ENCODE data around the gene EEFSEC.

EEFSEC gene

DNA sequence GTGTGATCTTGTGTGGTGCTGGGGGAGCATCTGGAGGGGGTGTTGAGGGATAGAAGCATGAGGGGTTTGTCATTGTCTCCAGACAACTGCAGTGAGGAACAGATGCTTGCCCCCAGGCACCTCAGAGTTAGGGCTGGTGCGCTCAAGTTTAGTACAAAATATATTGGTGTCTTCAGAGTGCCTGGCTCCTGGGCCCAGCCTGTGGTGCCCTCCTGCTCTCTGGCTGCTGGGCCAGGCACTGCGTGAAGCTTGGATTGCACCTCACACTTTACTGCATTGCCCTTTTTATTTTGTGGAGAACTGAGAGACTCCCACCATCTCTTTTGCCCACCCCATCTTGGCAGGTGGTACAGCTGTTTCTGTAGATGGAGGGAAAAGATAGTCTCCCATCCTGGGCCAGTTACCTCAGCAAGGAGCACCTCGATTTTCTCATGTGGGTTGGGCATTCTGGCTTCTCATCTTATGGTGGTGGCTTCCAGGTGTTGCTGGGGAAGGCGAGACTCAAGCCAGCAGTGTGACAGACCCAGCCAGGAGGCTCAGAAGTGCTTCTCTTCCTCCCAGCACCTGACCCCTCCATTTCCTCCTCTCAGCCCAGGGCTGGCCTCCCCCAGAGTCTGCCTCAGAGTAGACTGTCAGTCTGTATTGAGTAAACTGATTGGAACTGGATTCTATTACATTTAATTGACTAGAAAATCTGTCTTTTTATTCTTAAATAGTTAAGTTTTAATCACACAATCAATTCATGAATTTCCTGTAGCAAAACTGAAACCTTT is 173.0 kb downstream of the EEFSEC start:
- DNase-seq (ENCODE audit: low read depth): no peak
- TF ChIP-seq, protein P1, sequence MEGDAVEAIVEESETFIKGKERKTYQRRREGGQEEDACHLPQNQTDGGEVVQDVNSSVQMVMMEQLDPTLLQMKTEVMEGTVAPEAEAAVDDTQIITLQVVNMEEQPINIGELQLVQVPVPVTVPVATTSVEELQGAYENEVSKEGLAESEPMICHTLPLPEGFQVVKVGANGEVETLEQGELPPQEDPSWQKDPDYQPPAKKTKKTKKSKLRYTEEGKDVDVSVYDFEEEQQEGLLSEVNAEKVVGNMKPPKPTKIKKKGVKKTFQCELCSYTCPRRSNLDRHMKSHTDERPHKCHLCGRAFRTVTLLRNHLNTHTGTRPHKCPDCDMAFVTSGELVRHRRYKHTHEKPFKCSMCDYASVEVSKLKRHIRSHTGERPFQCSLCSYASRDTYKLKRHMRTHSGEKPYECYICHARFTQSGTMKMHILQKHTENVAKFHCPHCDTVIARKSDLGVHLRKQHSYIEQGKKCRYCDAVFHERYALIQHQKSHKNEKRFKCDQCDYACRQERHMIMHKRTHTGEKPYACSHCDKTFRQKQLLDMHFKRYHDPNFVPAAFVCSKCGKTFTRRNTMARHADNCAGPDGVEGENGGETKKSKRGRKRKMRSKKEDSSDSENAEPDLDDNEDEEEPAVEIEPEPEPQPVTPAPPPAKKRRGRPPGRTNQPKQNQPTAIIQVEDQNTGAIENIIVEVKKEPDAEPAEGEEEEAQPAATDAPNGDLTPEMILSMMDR (conservative IDR thresholded peaks at IDR 0.05; ENCODE audit: low read depth, low read length): no peak

GRCh38 chr3:128327606-128328031 is 174.3 kb downstream of the EEFSEC start:
- TF ChIP-seq, protein P1 (conservative IDR thresholded peaks at IDR 0.05; ENCODE audit: low read depth, low read length): no peak
- DNase-seq (ENCODE audit: low read depth): no peak

More for the DNA sequence above, 173.0 kb downstream of the EEFSEC start:
- no peak overlapping the region for H3K4me3 ChIP-seq (ENCODE audit: low read length)

DNA sequence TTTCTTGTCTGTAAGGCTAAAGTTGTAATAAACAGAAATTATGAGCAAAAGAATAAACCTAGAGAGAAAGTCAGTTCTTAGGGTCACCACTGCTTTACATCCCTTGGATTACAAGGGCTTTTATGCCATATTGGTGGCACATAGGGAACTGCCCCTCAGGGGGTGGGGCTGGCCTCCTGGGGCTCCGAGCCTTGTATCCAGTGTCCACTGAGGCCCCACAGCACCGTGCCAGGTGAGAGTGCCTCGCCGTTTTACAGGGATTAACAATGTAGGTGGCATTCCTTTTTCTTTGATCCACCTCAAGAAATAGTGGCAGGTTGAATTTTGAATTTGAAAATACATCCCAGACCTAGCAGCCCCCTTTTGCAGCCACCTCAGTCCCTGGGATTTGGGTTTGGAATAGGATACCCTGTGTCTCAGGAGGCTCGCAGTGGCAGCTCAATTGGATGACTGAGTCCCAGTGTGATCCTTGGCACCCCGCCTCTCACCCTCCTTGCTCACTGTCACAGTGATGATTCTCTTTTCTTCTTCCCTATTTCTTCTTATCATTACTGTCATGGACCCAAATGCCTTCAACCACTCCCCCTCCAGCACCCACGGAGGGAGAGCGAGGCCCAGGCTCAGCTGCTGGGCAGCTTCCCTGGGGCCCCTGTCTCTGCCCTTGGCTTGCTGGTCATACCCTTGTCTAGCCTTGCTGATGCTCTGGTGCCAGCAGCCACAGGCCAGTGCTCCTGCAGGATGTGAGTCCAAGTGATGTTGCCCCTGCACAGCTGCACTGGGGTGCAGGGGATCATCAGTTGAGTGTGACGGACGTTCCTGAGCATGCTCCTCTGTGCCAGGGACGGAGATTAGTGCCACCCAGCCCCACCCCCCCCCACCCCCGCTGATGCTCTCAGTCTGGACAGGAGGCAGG is 175.5 kb downstream of the EEFSEC start:
- no peak for DNase-seq (ENCODE audit: low read depth)
- TF ChIP-seq, protein P1 (conservative IDR thresholded peaks at IDR 0.05; ENCODE audit: low read depth, low read length): no peak
- no peak overlapping the region for H3K4me3 ChIP-seq (ENCODE audit: low read length)

More at GRCh38 chr3:128327606-128328031, 174.3 kb downstream of the EEFSEC start:
- H3K4me3 ChIP-seq (ENCODE audit: low read length): no peak overlapping the region

GRCh38 chr3:128329491-128330213 is 176.4 kb downstream of the EEFSEC start:
- TF ChIP-seq, protein P1 (conservative IDR thresholded peaks at IDR 0.05; ENCODE audit: low read depth, low read length): no peak
- H3K4me3 ChIP-seq (ENCODE audit: low read length): no peak overlapping the region
- DNase-seq (ENCODE audit: low read depth): no peak

DNA sequence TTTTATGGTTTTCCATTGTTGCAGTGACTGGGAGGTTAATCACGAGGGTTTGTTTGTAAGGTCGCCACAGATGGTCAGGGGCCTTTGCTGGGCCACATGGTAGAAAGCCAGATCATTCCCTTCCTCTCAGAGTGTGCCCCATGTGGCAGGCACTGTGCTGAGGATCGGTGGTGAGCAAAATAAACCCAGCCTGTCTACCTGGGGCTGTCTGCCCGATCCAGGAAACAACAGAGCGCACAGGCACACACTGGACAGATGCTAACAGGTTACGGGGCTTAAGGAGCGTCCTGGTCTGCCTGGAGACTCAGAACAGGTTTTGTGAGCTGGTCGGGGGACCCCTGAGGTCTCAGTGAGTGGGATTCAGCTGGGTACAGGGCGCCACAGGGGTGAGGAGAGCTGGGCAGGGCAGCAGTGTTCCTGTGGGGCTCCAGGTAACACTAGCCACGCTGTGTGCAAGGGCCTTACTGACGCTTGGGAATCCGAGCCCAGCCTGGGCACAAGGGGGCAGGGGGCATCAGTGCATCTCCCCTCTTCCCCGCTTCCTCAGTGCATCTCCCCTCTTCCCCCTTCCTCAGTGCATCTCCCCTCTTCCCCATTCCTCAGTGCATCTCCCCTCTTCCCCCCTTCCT is 177.0 kb downstream of the EEFSEC start:
- TF ChIP-seq, protein P1 (conservative IDR thresholded peaks at IDR 0.05; ENCODE audit: low read depth, low read length): no peak
- no peak for DNase-seq (ENCODE audit: low read depth)
- no peak overlapping the region for H3K4me3 ChIP-seq (ENCODE audit: low read length)

GRCh38 chr3:128334086-128334645 is 180.9 kb downstream of the EEFSEC start:
- no peak for DNase-seq (ENCODE audit: low read depth)
- TF ChIP-seq, protein P1 (conservative IDR thresholded peaks at IDR 0.05; ENCODE audit: low read depth, low read length): no peak
- H3K4me3 ChIP-seq (ENCODE audit: low read length): no peak overlapping the region

Data from retinal pigment epithelial cell (primary cell).